HG02885 (cell line): ENCODE data around the gene RIPPLY3.

ENCODE experiments used
- ATAC-seq: cut with Tn5 transposase; IDR thresholded peaks from one replicate; pipeline ENCODE4 v1.9.1; 2021; ENCODE audit warnings: mild to moderate bottlenecking; ENCODE audit not compliant: unreplicated experiment, poor library complexity

The RIPPLY3 gene

GRCh38 chr21:37006486-37007291 lies at the start of gene RIPPLY3:
Gene RIPPLY3 (plus strand): TSS chr21:37006702. CDS start chr21:37006773, 71 bp downstream.
- ATAC-seq, result no peak

- no peak for ATAC-seq
These were observed 47.3 kb upstream of the RIPPLY3 start for GRCh38 chr21:36959020-36959835.

- ATAC-seq, result no peak
These were observed 45.7 kb upstream of the RIPPLY3 start for GRCh38 chr21:36960676-36961284.

GRCh38 chr21:36962098-36962780 lies 44.3 kb upstream of the RIPPLY3 start:
- no peak for ATAC-seq

GRCh38 chr21:36964398-36964797 lies 42.1 kb upstream of the RIPPLY3 start:
- ATAC-seq, result no peak

- no peak for ATAC-seq
These were observed 41.4 kb upstream of the RIPPLY3 start for GRCh38 chr21:36964827-36965719.

GRCh38 chr21:36965720-36966065 lies 40.8 kb upstream of the RIPPLY3 start:
- no peak for ATAC-seq

GRCh38 chr21:36966066-36966820 lies 40.3 kb upstream of the RIPPLY3 start, which contains the start of gene HLCS:
Gene HLCS (minus strand): TSS chr21:36966669. CDS start chr21:36966638, 31 bp downstream.
- ATAC-seq, result peak; percentile 80

- ATAC-seq, result peak; percentile 20
These were observed 39.4 kb upstream of the RIPPLY3 start for GRCh38 chr21:36966821-36967768.

GRCh38 chr21:36968414-36968813 lies 38.1 kb upstream of the RIPPLY3 start:
- no peak for ATAC-seq

GRCh38 chr21:36968976-36969375 lies 37.5 kb upstream of the RIPPLY3 start:
- no peak for ATAC-seq

GRCh38 chr21:36973986-36974850 lies 32.3 kb upstream of the RIPPLY3 start:
- ATAC-seq, result no peak

GRCh38 chr21:36974851-36975192 lies 31.7 kb upstream of the RIPPLY3 start:
- ATAC-seq, result no peak

GRCh38 chr21:36976228-36976861 lies 30.2 kb upstream of the RIPPLY3 start:
- ATAC-seq, result no peak

GRCh38 chr21:36976882-36977651 lies 29.4 kb upstream of the RIPPLY3 start:
- ATAC-seq, result peak; percentile 75
